Astrocyte of the hippocampus (primary cell): ENCODE measurements around the gene EHD3.

Experiments
- DNase-seq: peaks from one replicate; pipeline ENCODE4 v3.0.0; 2011; ENCODE audit warnings: low read depth, low spot score

Gene EHD3

GRCh38 chr2:31235504-31235902 is 1.6 kb downstream of the EHD3 start:
- peak; percentile 83 for DNase-seq

DNA sequence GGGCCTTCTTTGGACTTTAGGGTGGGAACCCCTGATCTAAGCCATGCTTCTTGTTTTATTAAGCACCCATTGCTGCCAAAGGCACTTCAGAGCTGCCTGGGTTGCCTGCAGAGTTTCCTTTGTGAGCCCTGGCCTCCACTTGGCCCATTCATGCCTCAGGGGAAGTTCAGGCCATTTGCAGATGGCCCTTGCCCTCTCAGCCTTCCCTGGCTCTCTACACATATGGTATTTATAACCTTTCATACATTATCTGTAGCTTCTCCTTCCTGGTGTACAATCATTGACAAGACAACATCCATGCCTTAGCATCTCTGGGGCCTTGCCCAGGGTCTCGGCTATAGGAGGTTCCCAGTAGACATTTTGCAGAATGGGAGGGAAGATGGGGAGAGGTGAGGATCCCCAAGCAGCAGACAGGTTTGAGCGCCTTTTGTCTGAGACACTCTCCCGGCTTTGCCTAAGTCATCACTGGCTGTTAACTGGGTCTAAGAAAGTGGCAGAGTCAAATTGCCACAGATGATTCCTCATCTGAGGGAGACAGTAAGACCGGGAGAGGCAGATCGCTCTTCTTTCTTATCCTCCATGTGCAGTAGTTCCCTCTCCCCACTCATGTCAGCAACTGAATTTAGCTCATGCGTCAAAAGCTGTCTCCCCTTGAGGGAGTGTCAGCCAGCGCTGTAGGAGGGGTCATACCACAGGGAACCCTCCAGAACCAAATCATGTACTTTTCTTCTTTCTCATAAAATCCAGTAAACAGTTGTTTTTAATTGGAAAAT is 2.7 kb downstream of the EHD3 start:
- no peak for DNase-seq

DNA sequence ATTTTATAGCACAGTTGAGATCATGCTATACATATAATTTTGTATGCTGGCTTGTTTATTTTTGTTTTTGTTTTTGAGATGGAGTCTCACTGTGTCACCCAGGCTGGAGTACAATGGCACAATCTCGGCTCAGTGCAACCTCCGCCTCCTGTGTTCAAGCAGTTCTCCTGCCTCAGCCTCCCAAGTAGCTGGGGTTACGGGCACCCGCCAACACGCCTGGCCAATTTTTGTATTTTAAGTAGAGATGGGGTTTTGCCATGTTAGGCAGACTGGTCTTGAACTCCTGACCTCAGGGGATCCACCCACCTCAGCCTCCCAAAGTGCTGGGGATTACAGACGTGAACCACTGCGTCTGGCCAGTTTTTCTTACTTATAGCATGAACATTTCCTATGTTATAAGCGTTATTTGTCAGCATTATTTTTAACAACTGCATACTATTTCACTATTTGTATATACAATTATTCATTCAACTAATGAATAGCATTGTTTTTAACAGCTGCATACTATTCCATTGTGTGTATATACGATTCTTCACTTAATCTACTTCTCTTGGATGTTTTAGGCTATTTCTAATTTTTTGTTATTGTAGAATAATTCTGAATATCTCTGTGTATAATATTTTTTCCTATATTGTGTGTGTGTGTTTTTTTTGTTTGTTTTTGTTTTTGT is 3.5 kb downstream of the EHD3 start:
- DNase-seq: no peak

DNA sequence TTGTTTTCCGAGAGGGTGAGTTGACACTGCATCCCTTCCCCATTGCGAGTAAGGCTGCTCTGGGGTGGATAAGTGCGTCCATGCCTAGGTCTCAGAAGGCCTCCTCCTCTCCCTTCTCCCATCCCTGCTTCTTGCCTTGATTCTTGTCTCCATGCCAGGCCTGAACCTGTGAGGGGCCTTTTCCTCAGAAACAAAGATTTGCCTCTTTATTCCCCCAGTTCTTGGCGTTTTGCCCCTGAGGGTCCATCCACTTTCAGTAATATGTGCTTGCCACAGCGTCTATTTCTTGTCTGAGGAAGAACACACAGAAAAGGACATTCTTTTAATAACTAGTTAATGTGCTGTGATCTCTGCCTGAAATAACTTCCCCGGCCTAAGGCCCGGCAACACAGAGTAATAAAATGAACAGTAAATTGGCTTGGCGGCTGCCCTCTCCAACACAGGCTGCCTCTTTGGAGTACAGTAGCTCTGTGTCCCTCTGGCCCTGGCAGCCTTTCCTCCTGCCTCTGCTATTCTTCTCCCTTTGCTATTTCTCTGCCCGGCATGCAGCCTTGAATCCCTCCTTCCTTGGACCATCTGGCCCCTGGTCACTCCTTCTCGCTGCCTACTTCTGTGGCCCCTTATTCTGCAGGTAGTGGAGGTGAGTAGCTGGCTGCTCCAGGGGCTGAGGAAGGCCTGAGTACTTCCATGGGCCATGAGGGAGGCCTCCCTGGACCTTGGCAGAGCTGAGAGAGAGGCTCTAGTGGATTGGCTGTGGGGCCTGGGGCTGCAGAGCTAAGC is 4.4 kb downstream of the EHD3 start:
- DNase-seq: peak; percentile 24

GRCh38 chr2:31238906-31239592 is 5.1 kb downstream of the EHD3 start:
- no peak for DNase-seq

GRCh38 chr2:31239593-31240177 is 5.7 kb downstream of the EHD3 start:
- peak; percentile 77 for DNase-seq

GRCh38 chr2:31240381-31241365 is 6.7 kb downstream of the EHD3 start:
- no peak for DNase-seq

DNA sequence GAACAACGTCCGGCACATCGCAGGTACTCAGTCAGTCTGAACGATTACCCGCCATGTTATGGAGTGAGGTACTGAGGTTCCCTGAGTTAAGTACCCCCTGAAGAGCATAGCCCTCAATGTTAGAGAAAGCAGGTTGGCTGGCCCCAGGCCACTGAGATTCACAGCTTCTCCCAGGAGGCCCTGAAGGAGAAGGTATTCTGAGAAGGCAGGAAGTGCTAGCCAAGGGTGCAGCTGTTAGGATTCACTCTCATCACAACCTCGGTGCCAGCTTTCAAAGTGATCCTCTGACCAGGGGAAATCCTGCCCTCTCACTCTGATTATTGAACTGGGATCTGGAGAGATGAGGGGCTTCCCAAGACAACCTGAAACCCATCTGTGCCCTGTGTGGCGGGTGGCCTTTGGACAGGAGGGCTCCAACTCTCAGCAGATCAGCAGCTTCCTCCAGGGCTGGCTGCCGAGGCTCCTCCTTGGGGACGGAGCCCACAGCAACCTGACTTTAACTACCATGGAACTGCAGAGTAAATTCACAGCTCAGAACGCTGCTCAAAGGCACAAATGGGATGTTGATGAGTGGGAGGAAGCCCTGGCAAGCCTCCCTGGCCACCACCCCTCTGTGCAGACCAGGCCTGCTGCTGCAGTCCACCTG is 7.8 kb downstream of the EHD3 start:
- no peak for DNase-seq

GRCh38 chr2:31243053-31243452 is 9.1 kb downstream of the EHD3 start:
- no peak for DNase-seq

DNA sequence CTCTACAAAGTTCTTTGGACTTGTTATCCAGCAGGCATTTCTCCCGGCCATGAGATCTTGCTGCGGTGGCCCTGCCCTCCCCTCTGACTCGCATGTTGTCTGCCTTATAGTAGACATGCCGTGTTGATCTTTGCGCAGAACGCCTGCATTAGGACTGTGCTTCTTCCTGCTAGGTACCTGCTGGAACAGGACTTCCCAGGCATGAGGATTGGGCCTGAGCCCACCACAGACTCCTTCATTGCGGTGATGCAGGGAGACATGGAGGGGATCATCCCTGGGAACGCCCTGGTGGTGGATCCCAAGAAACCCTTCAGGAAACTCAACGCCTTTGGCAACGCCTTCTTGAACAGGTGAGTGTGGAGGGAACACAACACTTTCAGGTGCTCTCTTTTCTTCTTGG is 10.1 kb downstream of the EHD3 start:
- DNase-seq: no peak

- DNase-seq: no peak
These were observed 12.4 kb downstream of the EHD3 start for GRCh38 chr2:31246184-31246852.

DNA sequence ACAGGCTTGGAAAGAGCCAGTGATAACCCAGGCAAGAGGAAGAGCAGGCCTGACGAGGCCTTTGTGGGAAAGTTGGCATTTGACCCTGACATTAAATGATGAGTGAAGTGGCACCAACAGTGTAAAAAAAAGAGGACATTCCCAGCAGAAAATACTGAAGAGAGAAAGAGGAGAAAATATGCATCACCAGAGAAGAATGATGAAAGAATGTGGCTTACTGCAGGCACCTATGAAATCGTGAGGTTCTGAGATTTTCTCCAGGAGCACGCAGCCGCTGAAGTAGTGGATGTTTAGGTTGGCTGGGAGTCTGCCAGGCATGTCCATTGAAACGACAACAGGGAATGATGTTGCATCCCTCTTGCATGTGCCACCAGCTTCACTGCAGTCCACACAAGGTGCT is 13.8 kb downstream of the EHD3 start:
- peak; percentile 42 for DNase-seq

- no peak for DNase-seq
These were observed 14.2 kb downstream of the EHD3 start for GRCh38 chr2:31248139-31248538.

- DNase-seq: no peak
These were observed 15.2 kb downstream of the EHD3 start for GRCh38 chr2:31249009-31249690.

- DNase-seq: no peak
These were observed 17.1 kb downstream of the EHD3 start for GRCh38 chr2:31251018-31251417.

DNA sequence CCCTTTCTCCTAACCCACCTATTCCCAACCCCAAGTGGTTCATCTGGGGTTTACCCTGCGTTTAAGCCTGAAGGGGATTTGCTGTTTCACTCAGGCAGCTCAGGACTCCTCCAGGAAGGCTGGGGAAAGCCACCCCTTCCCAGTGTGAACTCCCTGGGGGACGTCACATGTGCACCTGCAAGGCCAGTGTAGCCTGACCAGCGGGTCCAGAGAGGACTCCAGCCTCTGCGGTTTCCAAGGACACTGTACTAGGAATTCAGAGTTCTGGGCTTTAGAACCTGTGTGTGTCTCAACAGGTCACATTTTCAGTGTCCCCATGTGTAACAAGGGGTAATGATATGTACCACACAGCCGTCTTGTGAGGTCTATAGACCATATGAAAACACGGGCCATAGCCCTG is 17.9 kb downstream of the EHD3 start:
- no peak for DNase-seq

GRCh38 chr2:31253356-31254131 is 19.6 kb downstream of the EHD3 start:
- no peak for DNase-seq
